HCT116 (cell line): Measurements from ENCODE around the gene GAK. TPM values are rescaled to one million over a fixed set of nuclear protein-coding genes. Genes with fewer than 3 reads are reported as not detected.

Experiments used
- ATAC-seq: fragments of 200-7000 bp; cut with Tn5 transposase; 2 replicates; pipeline ENCODE4 v1.9.1; 2020; ENCODE audit warnings: mild to moderate bottlenecking, moderate library complexity
- BruUV-seq: library from RNA; stranded (reverse); fragments of 400-500 nt; replicated peaks from 2 replicates; lab custom pipeline; 2021; lab: Mats Ljungman, UMichigan
- CTCF ChIA-PET: fragments of 300-600 bp; sonication (Branson Sonifier 250); formaldehyde crosslinking; loops from one replicate; lab custom pipeline; 2021; ENCODE audit warnings: antibody characterized with exemption; lab: Charles Lee
- POLR2A ChIA-PET: fragments of 300-600, 350-600 bp; sonication (Branson Sonifier 250); formaldehyde crosslinking; loops from one replicate; lab custom pipeline; 2021; ENCODE audit warnings: antibody characterized with exemption; lab: Charles Lee
- RAD21 ChIA-PET, 2 experiments: fragments of 300-600 bp; sonication (Branson Sonifier 250); formaldehyde crosslinking; loops; one replicate each; lab custom pipeline; 2023; ENCODE audit warnings: low total read pairs in 2 of 2; ENCODE audit not compliant: uncharacterized antibody in 2 of 2, unreplicated experiment in 2 of 2, low non-redundant PET in 1 of 2; lab: Charles Lee
- DNase-seq: peaks from one replicate; pipeline ENCODE4 v3.0.0-alpha.2; 2010; ENCODE audit warnings: low read depth, low spot score
- H2AFZ ChIP-seq: fragments of 200-600 bp; shearing (Covaris generic), sonication (generic); 2 replicates; pipeline ENCODE4 v1.6.1; 2017; ENCODE audit warnings: low read depth, mixed run types, mixed read lengths, antibody characterized with exemption, low read length; ENCODE audit not compliant: poor library complexity, severe bottlenecking
- H3K27ac ChIP-seq: 2 replicates; pipeline ENCODE4 v1.5.1; 2012; ENCODE audit warnings: low read depth, low read length
- H3K27me3 ChIP-seq: fragments of 200-600 bp; sonication (generic); 2 replicates; pipeline ENCODE4 v1.6.1; 2016; ENCODE audit warnings: mixed run types, low read length, mixed read lengths; ENCODE audit not compliant: insufficient read depth
- H3K36me3 ChIP-seq, 2 experiments: fragments of 200-500 bp in 1 of 2; fragments of 200-600 bp in 1 of 2; sonication (Bioruptor generic) in 1 of 2; sonication (generic) in 1 of 2; 2 replicates each; pipeline versions ENCODE4 v1.5.1 to v1.6.1; 2014 to 2016; ENCODE audit warnings: low read length in 2 of 2, inconsistent platforms in 1 of 2, mixed read lengths in 1 of 2, mixed run types in 1 of 2; ENCODE audit not compliant: insufficient read depth in 2 of 2, control insufficient read depth in 1 of 2
- H3K4me1 ChIP-seq, 2 experiments: fragments of 200-600 bp in 1 of 2; sonication (generic) in 1 of 2; 2 replicates each; pipeline versions ENCODE4 v1.5.1 to v1.6.1; 2012 to 2017; ENCODE audit warnings: low read length in 2 of 2, inconsistent platforms in 1 of 2, mild to moderate bottlenecking in 1 of 2, mixed read lengths in 1 of 2, mixed run types in 1 of 2, moderate library complexity in 1 of 2; ENCODE audit not compliant: insufficient read depth in 2 of 2, control insufficient read depth in 1 of 2
- H3K4me2 ChIP-seq: fragments of 200-600 bp; sonication (generic); 2 replicates; pipeline ENCODE4 v1.6.1; 2017; ENCODE audit warnings: mixed run types, low read length, mixed read lengths
- H3K4me3 ChIP-seq, 2 experiments: fragments of 200-600 bp in 1 of 2; sonication (generic) in 1 of 2; replicated peaks in 1 of 2; 2 replicates each; pipeline ENCODE4 v1.5.1; 2011 to 2016; ENCODE audit warnings: low read length in 2 of 2, control low read depth in 1 of 2, low read depth in 1 of 2, mild to moderate bottlenecking in 1 of 2, mixed read lengths in 1 of 2, mixed run types in 1 of 2
- H3K79me2 ChIP-seq: fragments of 200-600 bp; sonication (generic); 2 replicates; pipeline ENCODE4 v1.6.1; 2017; ENCODE audit warnings: mild to moderate bottlenecking, mixed run types, low read length, moderate library complexity, mixed read lengths; ENCODE audit not compliant: insufficient read depth
- H3K9ac ChIP-seq: fragments of 200-600 bp; sonication (generic); 2 replicates; pipeline ENCODE4 v1.6.1; 2016; ENCODE audit warnings: low read length, mixed read lengths
- H3K9me2 ChIP-seq: fragments of 200-600 bp; sonication (generic), shearing (Covaris generic); 2 replicates; pipeline ENCODE4 v1.6.1; 2017; ENCODE audit warnings: mixed run types, mild to moderate bottlenecking, moderate library complexity; ENCODE audit not compliant: insufficient read depth
- H3K9me3 ChIP-seq, 2 experiments: fragments of 200-500 bp in 1 of 2; fragments of 200-600 bp in 1 of 2; sonication (Bioruptor generic) in 1 of 2; sonication (generic) in 1 of 2; 2 replicates each; pipeline ENCODE4 v1.6.1; 2014 to 2017; ENCODE audit warnings: low read length in 2 of 2, mixed read lengths in 2 of 2, inconsistent platforms in 1 of 2, low read depth in 1 of 2, mild to moderate bottlenecking in 1 of 2, mixed run types in 1 of 2, moderate library complexity in 1 of 2; ENCODE audit not compliant: control insufficient read depth in 1 of 2, insufficient read depth in 1 of 2
- H4K20me1 ChIP-seq: fragments of 200-600 bp; sonication (generic), shearing (Covaris generic); 2 replicates; pipeline ENCODE4 v1.6.1; 2017; ENCODE audit warnings: mixed run types, mild to moderate bottlenecking, moderate library complexity; ENCODE audit not compliant: insufficient read depth
- CBX3 ChIP-seq: IDR thresholded peaks from 2 replicates; pipeline ENCODE4 v1.6.1; 2012; ENCODE audit warnings: low read depth
- CEBPB ChIP-seq: IDR thresholded peaks from 2 replicates; pipeline ENCODE4 v1.6.1; 2012; ENCODE audit warnings: low read depth
- EGR1 ChIP-seq: IDR thresholded peaks from 2 replicates; pipeline ENCODE4 v1.6.1; 2012; ENCODE audit warnings: low read depth
- FOSL1 ChIP-seq: IDR thresholded peaks from 2 replicates; pipeline ENCODE4 v1.6.1; 2012; ENCODE audit warnings: low read depth
- MAX ChIP-seq: IDR thresholded peaks from 2 replicates; pipeline ENCODE4 v1.6.1; 2012
- RAD21 ChIP-seq: IDR thresholded peaks from 2 replicates; pipeline ENCODE4 v1.6.1; 2012; ENCODE audit warnings: low read depth, mild to moderate bottlenecking
- REST ChIP-seq: IDR thresholded peaks from 2 replicates; pipeline ENCODE4 v1.6.1; 2012; ENCODE audit warnings: low read depth
- SIN3A ChIP-seq: IDR thresholded peaks from 2 replicates; pipeline ENCODE4 v1.6.1; 2012; ENCODE audit warnings: low read depth
- SP1 ChIP-seq: IDR thresholded peaks from 2 replicates; pipeline ENCODE4 v1.6.1; 2012; ENCODE audit warnings: low read depth
- YY1 ChIP-seq: IDR thresholded peaks from 2 replicates; pipeline ENCODE4 v1.6.1; 2011; ENCODE audit warnings: low read length, low read depth, moderate library complexity, mild to moderate bottlenecking; ENCODE audit not compliant: insufficient replicate concordance; ENCODE audit errors: extremely low read depth
- ZBTB33 ChIP-seq: IDR thresholded peaks from 2 replicates; pipeline ENCODE4 v1.6.1; 2011; ENCODE audit warnings: mild to moderate bottlenecking, low read length, moderate library complexity; ENCODE audit not compliant: insufficient replicate concordance; ENCODE audit errors: extremely low read depth
- ZNF274 ChIP-seq: fragments of 200-500 bp; sonication (Bioruptor generic); IDR thresholded peaks from 2 replicates; pipeline ENCODE4 v1.6.1; 2014; ENCODE audit warnings: mild to moderate bottlenecking, low read depth, low read length, inconsistent platforms
- intact Hi-C: fragments of 100-400 bp; cut with micrococcal nuclease; formaldehyde crosslinking; loops from 2 replicates; pipeline ENCODE4 v1.10.0; 2022
- total RNA-seq: library from RNA; stranded (reverse); gene quantifications from one replicate; pipeline ENCODE4 v1.2.1, GENCODE V29; 2021; ENCODE audit not compliant: unreplicated experiment

GAK gene
- total RNA-seq, 1 experiment from 2014 or later, result 123 TPM

- TF ChIP-seq RAD21, result no peak
- TF ChIP-seq MAX, result no peak
- TF ChIP-seq FOSL1, result no peak
- TF ChIP-seq YY1, result no peak
- TF ChIP-seq CEBPB, result no peak
- no peak for TF ChIP-seq SP1
- no peak for TF ChIP-seq ZNF274
- Histone ChIP-seq H3K36me3 (peaks cover 2% of the 10 kb centered on the region in 2 experiments; a peak in 2 of 4 replicates), H3K27me3 (no peaks in the 10 kb centered on the region), H3K9ac (no peak overlapping the region), H2AFZ (no peak overlapping the region), H3K9me2 (no peaks in the 10 kb centered on the region), H4K20me1 (no peaks in the 10 kb centered on the region), H3K27ac (no peak overlapping the region), H3K4me1 (no peaks in the 10 kb centered on the region), H3K79me2 (peaks cover 20% of the 10 kb centered on the region), H3K9me3 (no peaks in the 10 kb centered on the region), H3K4me2 (no peak overlapping the region), H3K4me3 (no peak overlapping the region)
- RAD21 ChIA-PET, result no interaction called here
- intact Hi-C loops, result no loop called here
- DNase-seq (no peak), ATAC-seq (no peak)
- POLR2A ChIA-PET, result no interaction called here
- no TSS peak for BruUV-seq
- CTCF ChIA-PET, result no interaction called here
Measured at GRCh38 chr4:898123-898522, 34.0 kb downstream of the GAK start.

- H4K20me1 ChIP-seq, result no peaks in the 10 kb centered on the region
- no peak overlapping the region for H3K4me3 ChIP-seq
- H3K4me2 ChIP-seq, result no peak overlapping the region
- ATAC-seq, result no peak
- no peaks in the 10 kb centered on the region for H3K4me1 ChIP-seq
- H3K27ac ChIP-seq, result no peak overlapping the region
- BruUV-seq, result no TSS peak
- CTCF ChIA-PET, result no interaction called here
- H3K9me3 ChIP-seq, result no peaks in the 10 kb centered on the region
- H3K36me3 ChIP-seq, result peaks cover 2% of the 10 kb centered on the region in 2 experiments; a peak in 3 of 4 replicates
- TF ChIP-seq CBX3 (no peak), SIN3A (no peak), REST (no peak), ZBTB33 (no peak), EGR1 (no peak)
- TF ChIP-seq, all 23 proteins: peak for 0
- Histone ChIP-seq H3K9me2 (no peaks in the 10 kb centered on the region), H3K27me3 (no peaks in the 10 kb centered on the region), H3K9ac (no peak overlapping the region), H3K79me2 (peaks cover 14% of the 10 kb centered on the region), H2AFZ (no peak overlapping the region)
- intact Hi-C loops, result no loop called here
- no peak for DNase-seq
- ChIA-PET RAD21 (no interaction called here), POLR2A (no interaction called here)
Measured at GRCh38 chr4:896630-897029, 35.5 kb downstream of the GAK start.
